Left ventricle myocardium inferior (tissue), 1 donor: ENCODE results near the gene RAB13. TPM values are rescaled to one million over a fixed set of nuclear protein-coding genes. Genes with fewer than 3 reads are reported as not detected.

ENCODE experiments used
- DNase-seq: peaks from one replicate; pipeline ENCODE4 v3.0.0-alpha.2; 2020
- H3K27ac ChIP-seq: fragments of 200-600 bp; replicated peaks from 2 replicates; pipeline ENCODE4 v1.8.0; 2021
- H3K27me3 ChIP-seq: fragments of 200-600 bp; 2 replicates; pipeline ENCODE4 v1.8.0; 2021; ENCODE audit warnings: low read depth
- H3K36me3 ChIP-seq: fragments of 200-600 bp; 2 replicates; pipeline ENCODE4 v1.8.0; 2021
- H3K4me1 ChIP-seq: fragments of 200-600 bp; 2 replicates; pipeline ENCODE4 v1.8.0; 2021
- H3K4me3 ChIP-seq: fragments of 200-600 bp; 2 replicates; pipeline ENCODE4 v1.8.0; 2021; ENCODE audit warnings: mild to moderate bottlenecking, moderate library complexity
- H3K9me3 ChIP-seq: fragments of 200-600 bp; replicated peaks from 2 replicates; pipeline ENCODE4 v1.8.0; 2021
- CTCF ChIP-seq: fragments of 200-600 bp; IDR thresholded peaks from 2 replicates; pipeline ENCODE4 v1.8.0; 2021; ENCODE audit warnings: antibody characterized with exemption, mild to moderate bottlenecking, borderline replicate concordance
- intact Hi-C: fragments of 100-400 bp; cut with micrococcal nuclease; formaldehyde crosslinking; loops from one replicate; pipeline ENCODE4 v1.11.0; 2022
- total RNA-seq: library from RNA; stranded (reverse); fragmentation: NEBNext Ultra II Directional; extraction: Animal tissue kit (Norgen Biotek cat#: 25700); gene quantifications from one replicate; pipeline ENCODE4 v1.2.1, GENCODE V29; 2021
- donor health status: DM: no; HTN: yes; CAD: no; lungs with severe emphysema.

RAB13 gene
- total RNA-seq, 1 donor from 2014 or later = 59.3 TPM

- DNase-seq = no peak
- no peak overlapping the region for H3K4me3 ChIP-seq
- peaks cover 36% of the 10 kb centered on the region for H3K4me1 ChIP-seq
- intact Hi-C loops = no loop called here
- no peaks in the 10 kb centered on the region for H3K27me3 ChIP-seq
- H3K27ac ChIP-seq = no peak overlapping the region
- TF ChIP-seq CTCF = no peak
- H3K9me3 ChIP-seq = no peaks in the 10 kb centered on the region
- H3K36me3 ChIP-seq = peaks cover 34% of the 10 kb centered on the region
Measured at GRCh38 chr1:153973525-153973924, 12.6 kb downstream of the RAB13 start.

- H3K27ac ChIP-seq = no peak overlapping the region
- intact Hi-C loops = no loop called here
- no peak overlapping the region for H3K4me3 ChIP-seq
- no peaks in the 10 kb centered on the region for H3K27me3 ChIP-seq
- H3K36me3 ChIP-seq = peaks cover 34% of the 10 kb centered on the region
- no peaks in the 10 kb centered on the region for H3K9me3 ChIP-seq
- peaks cover 36% of the 10 kb centered on the region for H3K4me1 ChIP-seq
- DNase-seq = no peak
- TF ChIP-seq CTCF = no peak
Measured at GRCh38 chr1:153973071-153973470, 13.1 kb downstream of the RAB13 start.

GRCh38 chr1:153970346-153970745 is 15.8 kb downstream of the RAB13 start:
- peaks cover 29% of the 10 kb centered on the region for H3K4me1 ChIP-seq
- peaks cover 24% of the 10 kb centered on the region for H3K36me3 ChIP-seq
- no peak for TF ChIP-seq CTCF
- intact Hi-C loops = no loop called here
- no peak for DNase-seq
- no peaks in the 10 kb centered on the region for H3K27me3 ChIP-seq
- no peak overlapping the region for H3K4me3 ChIP-seq
- H3K9me3 ChIP-seq = no peaks in the 10 kb centered on the region
- H3K27ac ChIP-seq = no peak overlapping the region

GRCh38 chr1:153968972-153969371 is 17.2 kb downstream of the RAB13 start:
- Histone ChIP-seq H3K27me3 (no peaks in the 10 kb centered on the region), H3K27ac (no peak overlapping the region), H3K36me3 (peaks cover 10% of the 10 kb centered on the region), H3K4me3 (no peak overlapping the region), H3K4me1 (peaks cover 38% of the 10 kb centered on the region), H3K9me3 (no peaks in the 10 kb centered on the region)
- no peak for DNase-seq
- TF ChIP-seq CTCF = no peak
- intact Hi-C loops = no loop called here

GRCh38 chr1:153968408-153968807 is 17.7 kb downstream of the RAB13 start:
- TF ChIP-seq CTCF = no peak
- peaks cover 4% of the 10 kb centered on the region for H3K36me3 ChIP-seq
- H3K4me3 ChIP-seq = peak overlapping the region; percentile 72
- H3K9me3 ChIP-seq = no peaks in the 10 kb centered on the region
- intact Hi-C loops = no loop called here
- no peaks in the 10 kb centered on the region for H3K27me3 ChIP-seq
- no peak for DNase-seq
- H3K27ac ChIP-seq = peak overlapping the region; percentile 96
- peaks cover 41% of the 10 kb centered on the region for H3K4me1 ChIP-seq

- intact Hi-C loops = no loop called here
- H3K36me3 ChIP-seq = no peaks in the 10 kb centered on the region
- H3K27ac ChIP-seq = peak overlapping the region; percentile 96
- TF ChIP-seq CTCF = no peak
- no peak for DNase-seq
- H3K27me3 ChIP-seq = no peaks in the 10 kb centered on the region
- H3K4me1 ChIP-seq = peaks cover 44% of the 10 kb centered on the region
- H3K9me3 ChIP-seq = no peaks in the 10 kb centered on the region
- peak overlapping the region; percentile 72 for H3K4me3 ChIP-seq
Measured at GRCh38 chr1:153968000-153968363, 18.2 kb downstream of the RAB13 start.
